HepG2 (cell line): ENCODE measurements around the gene CA6. TPM values are rescaled to one million over a fixed set of nuclear protein-coding genes. Genes with fewer than 3 reads are reported as not detected.
A peak's percentile ranks its signal among the peaks of the same experiment; 100 is the strongest.

ENCODE experiments used
- AGO1 ChIP-seq: fragments of 200-400 bp; formaldehyde crosslinking; IDR thresholded peaks from 2 replicates; pipeline ENCODE4 v1.6.1; 2017; ENCODE audit warnings: mild to moderate bottlenecking, low read depth, low read length, moderate library complexity; ENCODE audit not compliant: poor library complexity, severe bottlenecking
- ARID3A ChIP-seq: IDR thresholded peaks from 2 replicates; pipeline ENCODE4 v1.6.1; 2012; ENCODE audit warnings: low read depth, low read length, improper control_type of control experiment
- EED ChIP-seq: sonication (generic); formaldehyde crosslinking; IDR thresholded peaks from 2 replicates; pipeline ENCODE4 v1.5.0; 2020; ENCODE audit warnings: mild to moderate bottlenecking, missing genetic modification reagents
- FOXC1 ChIP-seq: sonication (generic); formaldehyde crosslinking; IDR thresholded peaks from 2 replicates; pipeline ENCODE4 v1.8.0; 2022; ENCODE audit warnings: mild to moderate bottlenecking, missing genetic modification reagents, borderline replicate concordance
- HCFC1 ChIP-seq: fragments of 150-350 bp; IDR thresholded peaks from 2 replicates; pipeline ENCODE4 v1.6.1; 2014; ENCODE audit warnings: low read depth, low read length
- HOXA7 ChIP-seq: sonication (generic); formaldehyde crosslinking; IDR thresholded peaks from 2 replicates; pipeline ENCODE4 v1.8.1; 2022; ENCODE audit warnings: mild to moderate bottlenecking, missing genetic modification reagents, moderate library complexity
- KDM2A ChIP-seq: sonication (generic); formaldehyde crosslinking; IDR thresholded peaks from 2 replicates; pipeline ENCODE4 v1.4.0; 2020; ENCODE audit warnings: low read depth, missing genetic modification reagents, borderline replicate concordance
- MAFK ChIP-seq, 2 experiments: IDR thresholded peaks in 1 of 2; conservative IDR thresholded peaks in 1 of 2; 2 replicates each; pipeline ENCODE4 v1.6.1; 2011; ENCODE audit warnings: improper control_type of control experiment in 2 of 2, low read length in 2 of 2
- NBN ChIP-seq: fragments of 450-650 bp; conservative IDR thresholded peaks from 2 replicates; pipeline ENCODE4 v1.6.1; 2017
- NFYC ChIP-seq: IDR thresholded peaks from 2 replicates; pipeline ENCODE4 v1.6.1; 2016; ENCODE audit warnings: missing genetic modification reagents, missing compliant biosample characterization
- RBM22 ChIP-seq: fragments of 200-400 bp; formaldehyde crosslinking; optimal IDR thresholded peaks from 2 replicates; pipeline ENCODE3; 2017; ENCODE audit warnings: mild to moderate bottlenecking, low read length, moderate library complexity
- SMARCE1 ChIP-seq: fragments of 450-650 bp; IDR thresholded peaks from 2 replicates; pipeline ENCODE4 v1.6.1; 2017; ENCODE audit warnings: borderline replicate concordance
- TEAD3 ChIP-seq: optimal IDR thresholded peaks from 2 replicates; pipeline ENCODE3; 2016; ENCODE audit warnings: borderline replicate concordance
- XRCC5 ChIP-seq: fragments of 200-400 bp; formaldehyde crosslinking; optimal IDR thresholded peaks from 2 replicates; pipeline ENCODE3; 2017; ENCODE audit warnings: mild to moderate bottlenecking, low read length
- ZBTB3 ChIP-seq: sonication (generic); formaldehyde crosslinking; IDR thresholded peaks from 2 replicates; pipeline ENCODE4 v1.4.0; 2020; ENCODE audit warnings: low read depth, mild to moderate bottlenecking, moderate library complexity, missing genetic modification reagents, borderline replicate concordance
- ZFX ChIP-seq: sonication (generic); formaldehyde crosslinking; IDR thresholded peaks from 2 replicates; pipeline ENCODE4 v1.4.0; 2020; ENCODE audit warnings: mild to moderate bottlenecking, low read depth, missing genetic modification reagents, moderate library complexity
- ZNF17 ChIP-seq: sonication (generic); formaldehyde crosslinking; IDR thresholded peaks from 2 replicates; pipeline ENCODE4 v1.5.0; 2020; ENCODE audit warnings: mild to moderate bottlenecking, missing genetic modification reagents
- ZNF260 ChIP-seq: sonication (generic); formaldehyde crosslinking; IDR thresholded peaks from 2 replicates; pipeline ENCODE4 v1.4.0; 2020; ENCODE audit warnings: missing genetic modification reagents, low read depth, mild to moderate bottlenecking, borderline replicate concordance
- ZNF317 ChIP-seq: sonication (generic); formaldehyde crosslinking; IDR thresholded peaks from 2 replicates; pipeline ENCODE4 v1.5.0; 2020; ENCODE audit warnings: mild to moderate bottlenecking, missing genetic modification reagents
- ZNF367 ChIP-seq: sonication (generic); formaldehyde crosslinking; IDR thresholded peaks from 2 replicates; pipeline ENCODE4 v1.4.0; 2020; ENCODE audit warnings: missing genetic modification reagents, borderline replicate concordance
- ZNF503 ChIP-seq: sonication (generic); formaldehyde crosslinking; IDR thresholded peaks from 2 replicates; pipeline ENCODE4 v1.4.0; 2020; ENCODE audit warnings: missing genetic modification reagents
- ZNF558 ChIP-seq: sonication (generic); formaldehyde crosslinking; IDR thresholded peaks from 2 replicates; pipeline ENCODE4 v1.9.0; 2022; ENCODE audit warnings: mild to moderate bottlenecking, missing genetic modification reagents, borderline replicate concordance
- ZNF572 ChIP-seq: sonication (generic); formaldehyde crosslinking; IDR thresholded peaks from 2 replicates; pipeline ENCODE4 v1.5.1; 2020; ENCODE audit warnings: mild to moderate bottlenecking, missing genetic modification reagents
- ZNF614 ChIP-seq: IDR thresholded peaks from 2 replicates; pipeline ENCODE4 v1.6.1; 2018; ENCODE audit warnings: missing biosample characterization, missing genetic modification reagents, inconsistent platforms, borderline replicate concordance
- ZSCAN21 ChIP-seq: sonication (generic); formaldehyde crosslinking; IDR thresholded peaks from 2 replicates; pipeline ENCODE4 v1.8.0; 2022; ENCODE audit warnings: mild to moderate bottlenecking, missing genetic modification reagents, moderate library complexity, borderline replicate concordance
- polyA plus RNA-seq, 8 experiments: library from polyadenylated mRNA; depleted of rRNA in 3 of 8; stranded (reverse) in 7 of 8; unstranded in 1 of 8; fragments of >200 nt; fragmentation: Illumina TruSeq in 4 of 8; extraction: Trizol in 4 of 8; gene quantifications; 2 replicates each; pipeline versions ENCODE4 v1.2.1 to v1.2.3, GENCODE V29; 2011 to 2016; ENCODE audit warnings: low read depth in 4 of 8, missing spikeins in 1 of 8, mixed read lengths in 1 of 8; ENCODE audit not compliant: insufficient read depth in 1 of 8
- total RNA-seq, 5 experiments: library from RNA; depleted of rRNA; stranded (reverse); fragments of >200 nt; fragmentation: Illumina TruSeq; extraction: Trizol; gene quantifications; 2 replicates each; pipeline ENCODE4 v1.2.3, GENCODE V29; 2016; ENCODE audit warnings: low read depth in 1 of 5
- TF ChIP-seq, protein P1 (sequence below): sonication (generic); formaldehyde crosslinking; IDR thresholded peaks from 2 replicates; pipeline ENCODE4 v1.5.0; 2020; ENCODE audit warnings: mild to moderate bottlenecking, missing genetic modification reagents, moderate library complexity

The CA6 gene
- total and polyA plus RNA-seq, 2 of the 13 experiments (the other 11 are each of a cell fraction or from before 2014, with no cell fraction given), result not detected

GRCh38 chr1:9004700-9005394 is 59.2 kb downstream of the CA6 start (continued):
- TF ChIP-seq ZNF558, result no peak
- no peak for TF ChIP-seq RBM22
- TF ChIP-seq ZNF260 (CRISPR knock-in tag), result no peak
- TF ChIP-seq ZNF17 (CRISPR knock-in tag), result no peak
- TF ChIP-seq, protein P1, sequence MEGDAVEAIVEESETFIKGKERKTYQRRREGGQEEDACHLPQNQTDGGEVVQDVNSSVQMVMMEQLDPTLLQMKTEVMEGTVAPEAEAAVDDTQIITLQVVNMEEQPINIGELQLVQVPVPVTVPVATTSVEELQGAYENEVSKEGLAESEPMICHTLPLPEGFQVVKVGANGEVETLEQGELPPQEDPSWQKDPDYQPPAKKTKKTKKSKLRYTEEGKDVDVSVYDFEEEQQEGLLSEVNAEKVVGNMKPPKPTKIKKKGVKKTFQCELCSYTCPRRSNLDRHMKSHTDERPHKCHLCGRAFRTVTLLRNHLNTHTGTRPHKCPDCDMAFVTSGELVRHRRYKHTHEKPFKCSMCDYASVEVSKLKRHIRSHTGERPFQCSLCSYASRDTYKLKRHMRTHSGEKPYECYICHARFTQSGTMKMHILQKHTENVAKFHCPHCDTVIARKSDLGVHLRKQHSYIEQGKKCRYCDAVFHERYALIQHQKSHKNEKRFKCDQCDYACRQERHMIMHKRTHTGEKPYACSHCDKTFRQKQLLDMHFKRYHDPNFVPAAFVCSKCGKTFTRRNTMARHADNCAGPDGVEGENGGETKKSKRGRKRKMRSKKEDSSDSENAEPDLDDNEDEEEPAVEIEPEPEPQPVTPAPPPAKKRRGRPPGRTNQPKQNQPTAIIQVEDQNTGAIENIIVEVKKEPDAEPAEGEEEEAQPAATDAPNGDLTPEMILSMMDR, result peak; percentile 92
- no peak for TF ChIP-seq NFYC (CRISPR knock-in tag)
- TF ChIP-seq ZNF503 (CRISPR knock-in tag), result no peak
- peak; percentile 45 for TF ChIP-seq XRCC5
- no peak for TF ChIP-seq ZSCAN21 (CRISPR knock-in tag)
- no peak for TF ChIP-seq HOXA7 (CRISPR knock-in tag)
- no peak for TF ChIP-seq ZBTB3 (CRISPR knock-in tag)
- TF ChIP-seq EED, result no peak
- no peak for TF ChIP-seq ARID3A
- TF ChIP-seq HCFC1, result no peak
- no peak for TF ChIP-seq ZFX (CRISPR knock-in tag)
- no peak for TF ChIP-seq MAFK (conservative IDR thresholded peaks at IDR 0.05 in 1 of 2, IDR thresholded peaks at IDR 0.05 in 1 of 2; ENCODE audit: low read length in 2 of 2)
- no peak for TF ChIP-seq ZNF367 (CRISPR knock-in tag)
- TF ChIP-seq NBN, result no peak
- peak; percentile 31 for TF ChIP-seq TEAD3
- peak; percentile 14; the same call in 1 of the 2 replicates for TF ChIP-seq ZNF614 (CRISPR knock-in tag)
- TF ChIP-seq ZNF572, result peak; percentile 58; the same call in 1 of the 2 replicates
- TF ChIP-seq FOXC1, result peak; percentile 42; the same call in 1 of the 2 replicates
- TF ChIP-seq SMARCE1, result no peak
- TF ChIP-seq AGO1, result no peak
- no peak for TF ChIP-seq ZNF317 (CRISPR knock-in tag)
- TF ChIP-seq KDM2A (CRISPR knock-in tag), result peak; percentile 64; the same call in 1 of the 2 replicates
